ENCODE measurements around the gene CBX7.
A peak's percentile ranks its signal among the peaks of the same experiment; 100 is the strongest.

Gene CBX7

GRCh38 chr22:39153220-39153717, 789 bp upstream of the CBX7 start:
- H3K36me3 ChIP-seq (ENCODE audit: control insufficient read depth, insufficient read depth, low read length): no peaks in the 10 kb centered on the region
- no peaks in the 10 kb centered on the region for H3K9me3 ChIP-seq (ENCODE audit: control insufficient read depth, insufficient read depth, low read length)
- no CpG with 5 or more reads among the region's 43 CpGs for WGBS (ENCODE audit: insufficient coverage, insufficient read length)
- H3K4me1 ChIP-seq (ENCODE audit: control insufficient read depth, insufficient read depth, low read length): 0 out of 2 replicates have a peak, but pooled peaks cover 5% of the 10 kb centered on the region
- H3K27ac ChIP-seq (ENCODE audit: low read length): no peak overlapping the region
- H3K27me3 ChIP-seq (ENCODE audit: control insufficient read depth, insufficient read depth, low read length): no peaks in the 10 kb centered on the region; the same call in 1 of the 2 replicates
- peak overlapping the region; percentile 34; the same call in 1 of the 2 replicates for H3K4me3 ChIP-seq (ENCODE audit: low read length)
- DNase-seq (ENCODE audit: low read depth, low spot score): no peak

DNA sequence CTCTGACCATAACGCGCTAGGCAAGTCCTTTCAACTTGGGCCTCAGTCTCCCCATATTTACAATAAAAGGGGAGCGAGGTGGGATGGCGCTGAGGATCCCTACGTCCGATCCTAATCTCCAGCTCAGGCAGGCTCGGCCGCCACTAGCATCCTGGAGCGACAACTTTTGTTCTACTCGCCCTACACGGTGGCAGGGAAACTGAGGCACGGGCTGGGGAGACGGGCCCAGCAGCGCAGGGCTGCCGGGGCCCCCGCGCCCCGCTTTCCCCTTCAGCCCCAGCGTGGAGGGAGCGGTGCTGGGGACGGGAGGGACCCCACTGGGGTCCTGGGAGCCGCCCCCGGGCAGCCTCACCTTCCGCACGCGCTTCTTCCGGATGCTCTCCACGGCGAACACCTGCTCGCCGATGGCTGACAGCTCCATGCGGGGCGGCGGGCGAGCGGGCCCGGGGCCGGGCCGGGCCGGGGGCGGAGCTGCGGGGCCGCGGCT, 413 bp downstream of the CBX7 start:
- DNase-seq (ENCODE audit: low read depth, low spot score): no peak
- H3K9me3 ChIP-seq (ENCODE audit: control insufficient read depth, insufficient read depth, low read length): no peaks in the 10 kb centered on the region
- 0 out of 2 replicates have a peak, but pooled peaks cover 5% of the 10 kb centered on the region for H3K4me1 ChIP-seq (ENCODE audit: control insufficient read depth, insufficient read depth, low read length)
- no CpG with 5 or more reads among the region's 44 CpGs for WGBS (ENCODE audit: insufficient coverage, insufficient read length)
- no peaks in the 10 kb centered on the region for H3K36me3 ChIP-seq (ENCODE audit: control insufficient read depth, insufficient read depth, low read length)
- peak overlapping the region; percentile 39; the same call in 1 of the 2 replicates for H3K4me3 ChIP-seq (ENCODE audit: low read length)
- no peaks in the 10 kb centered on the region; the same call in 1 of the 2 replicates for H3K27me3 ChIP-seq (ENCODE audit: control insufficient read depth, insufficient read depth, low read length)
- H3K27ac ChIP-seq (ENCODE audit: low read length): no peak overlapping the region

GRCh38 chr22:39151329-39151975, 1.0 kb downstream of the CBX7 start:
- WGBS (ENCODE audit: insufficient coverage, insufficient read length): no CpG with 5 or more reads among the region's 16 CpGs
- 0 out of 2 replicates have a peak, but pooled peaks cover 5% of the 10 kb centered on the region for H3K4me1 ChIP-seq (ENCODE audit: control insufficient read depth, insufficient read depth, low read length)
- no peak for DNase-seq (ENCODE audit: low read depth, low spot score)
- H3K9me3 ChIP-seq (ENCODE audit: control insufficient read depth, insufficient read depth, low read length): no peaks in the 10 kb centered on the region
- H3K4me3 ChIP-seq (ENCODE audit: low read length): no peak overlapping the region
- H3K27ac ChIP-seq (ENCODE audit: low read length): no peak overlapping the region
- H3K36me3 ChIP-seq (ENCODE audit: control insufficient read depth, insufficient read depth, low read length): no peaks in the 10 kb centered on the region
- H3K27me3 ChIP-seq (ENCODE audit: control insufficient read depth, insufficient read depth, low read length): no peaks in the 10 kb centered on the region; the same call in 1 of the 2 replicates

DNA sequence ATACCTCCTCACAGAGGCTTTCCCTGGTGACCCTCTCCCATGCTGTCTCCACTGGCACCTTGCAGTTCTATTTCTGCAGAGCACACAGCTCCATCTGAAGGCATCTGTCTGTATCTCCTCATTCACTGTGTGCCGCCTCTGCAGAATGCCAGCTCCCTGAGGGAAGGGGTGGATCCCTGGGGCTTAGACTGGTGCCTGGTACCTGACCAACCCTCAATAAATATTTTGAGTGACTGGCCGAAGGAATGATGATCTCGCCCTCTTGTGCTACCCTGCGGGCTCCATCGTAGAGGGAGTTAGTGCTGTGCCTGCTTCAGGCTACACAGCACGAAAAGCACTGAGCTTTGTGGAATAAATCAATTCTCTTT, 1.6 kb downstream of the CBX7 start:
- no peak overlapping the region for H3K27ac ChIP-seq (ENCODE audit: low read length)
- no peak for DNase-seq (ENCODE audit: low read depth, low spot score)

DNA sequence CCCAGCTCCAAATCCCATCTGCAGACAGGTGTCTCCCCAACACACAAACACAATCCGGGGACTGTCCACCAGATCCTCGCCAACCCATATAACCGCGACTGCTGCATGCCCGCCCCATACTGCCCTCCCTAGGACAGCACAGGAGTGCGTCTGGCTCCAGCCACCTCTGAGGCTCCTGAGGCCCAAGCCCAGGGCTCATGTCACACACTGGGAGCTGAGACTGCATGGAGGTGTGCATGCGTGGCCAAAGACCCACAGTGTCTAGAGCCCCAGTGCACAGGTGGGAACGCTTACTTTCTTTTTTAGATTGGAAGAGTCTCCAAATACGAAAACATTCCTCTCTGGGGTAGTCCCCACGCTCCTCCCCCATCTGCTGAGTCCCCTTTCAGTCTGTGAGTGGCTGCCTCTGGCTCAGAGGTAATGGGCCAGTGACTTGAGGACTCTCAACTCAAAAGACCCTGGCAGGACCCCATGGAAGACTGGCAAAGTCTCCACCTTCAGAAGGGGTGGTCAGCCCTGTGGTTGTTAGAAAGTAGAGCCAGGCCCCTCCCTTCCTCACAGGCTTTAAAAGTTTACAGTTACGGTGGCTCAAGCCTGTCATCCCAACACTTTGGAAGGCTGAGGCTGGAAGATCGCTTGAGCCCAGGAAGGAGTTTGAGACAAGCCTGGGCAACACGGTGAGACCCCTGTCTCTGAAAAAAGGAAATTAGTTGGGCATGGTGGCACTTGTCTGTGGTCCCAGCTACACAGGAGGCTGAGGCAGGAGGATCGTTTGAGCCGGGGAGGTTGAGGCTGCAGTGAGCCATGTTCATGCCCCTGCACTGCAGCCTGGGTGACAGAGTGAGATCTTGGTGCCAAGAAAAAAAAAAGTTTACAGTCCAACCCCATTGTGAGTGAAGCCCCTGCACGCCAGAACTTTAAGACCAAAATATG, 2.3 kb downstream of the CBX7 start:
- no peak for DNase-seq (ENCODE audit: low read depth, low spot score)
- Histone ChIP-seq H3K9me3 (ENCODE audit: control insufficient read depth, insufficient read depth, low read length) (no peaks in the 10 kb centered on the region), H3K4me1 (ENCODE audit: control insufficient read depth, insufficient read depth, low read length) (peaks cover 6% of the 10 kb centered on the region; the same call in 1 of the 2 replicates), H3K4me3 (ENCODE audit: low read length) (no peak overlapping the region), H3K27ac (ENCODE audit: low read length) (no peak overlapping the region), H3K27me3 (ENCODE audit: control insufficient read depth, insufficient read depth, low read length) (no peaks in the 10 kb centered on the region; the same call in 1 of the 2 replicates), H3K36me3 (ENCODE audit: control insufficient read depth, insufficient read depth, low read length) (no peaks in the 10 kb centered on the region)
- WGBS (ENCODE audit: insufficient coverage, insufficient read length): no CpG with 5 or more reads among the region's 16 CpGs

More for the DNA sequence above, 1.6 kb downstream of the CBX7 start:
- Histone ChIP-seq H3K9me3 (ENCODE audit: control insufficient read depth, insufficient read depth, low read length) (no peaks in the 10 kb centered on the region), H3K27me3 (ENCODE audit: control insufficient read depth, insufficient read depth, low read length) (no peaks in the 10 kb centered on the region; the same call in 1 of the 2 replicates), H3K4me3 (ENCODE audit: low read length) (no peak overlapping the region), H3K4me1 (ENCODE audit: control insufficient read depth, insufficient read depth, low read length) (peaks cover 6% of the 10 kb centered on the region; the same call in 1 of the 2 replicates), H3K36me3 (ENCODE audit: control insufficient read depth, insufficient read depth, low read length) (no peaks in the 10 kb centered on the region)
- WGBS (ENCODE audit: insufficient coverage, insufficient read length): no CpG with 5 or more reads among the region's 6 CpGs

GRCh38 chr22:39148727-39149535, 3.5 kb downstream of the CBX7 start:
- no peak overlapping the region for H3K4me3 ChIP-seq (ENCODE audit: low read length)
- H3K4me1 ChIP-seq (ENCODE audit: control insufficient read depth, insufficient read depth, low read length): peaks cover 10% of the 10 kb centered on the region
- no peaks in the 10 kb centered on the region for H3K9me3 ChIP-seq (ENCODE audit: control insufficient read depth, insufficient read depth, low read length)
- no peak for DNase-seq (ENCODE audit: low read depth, low spot score)
- WGBS (ENCODE audit: insufficient coverage, insufficient read length): no CpG with 5 or more reads among the region's 9 CpGs
- no peaks in the 10 kb centered on the region; the same call in 1 of the 2 replicates for H3K27me3 ChIP-seq (ENCODE audit: control insufficient read depth, insufficient read depth, low read length)
- H3K36me3 ChIP-seq (ENCODE audit: control insufficient read depth, insufficient read depth, low read length): no peaks in the 10 kb centered on the region
- no peak overlapping the region for H3K27ac ChIP-seq (ENCODE audit: low read length)

- Histone ChIP-seq H3K4me1 (ENCODE audit: control insufficient read depth, insufficient read depth, low read length) (peaks cover 12% of the 10 kb centered on the region), H3K27ac (ENCODE audit: low read length) (no peak overlapping the region)
These were observed 4.3 kb downstream of the CBX7 start for GRCh38 chr22:39148026-39148726.

GRCh38 chr22:39147335-39148025, 5.0 kb downstream of the CBX7 start:
- H3K9me3 ChIP-seq (ENCODE audit: control insufficient read depth, insufficient read depth, low read length): no peaks in the 10 kb centered on the region
- no CpG with 5 or more reads among the region's 5 CpGs for WGBS (ENCODE audit: insufficient coverage, insufficient read length)
- no peak for DNase-seq (ENCODE audit: low read depth, low spot score)
- H3K27ac ChIP-seq (ENCODE audit: low read length): no peak overlapping the region
- no peak overlapping the region for H3K4me3 ChIP-seq (ENCODE audit: low read length)
- peaks cover 12% of the 10 kb centered on the region for H3K4me1 ChIP-seq (ENCODE audit: control insufficient read depth, insufficient read depth, low read length)
- no peaks in the 10 kb centered on the region for H3K36me3 ChIP-seq (ENCODE audit: control insufficient read depth, insufficient read depth, low read length)
- H3K27me3 ChIP-seq (ENCODE audit: control insufficient read depth, insufficient read depth, low read length): no peaks in the 10 kb centered on the region

More at GRCh38 chr22:39148026-39148726, 4.3 kb downstream of the CBX7 start:
- H3K27me3 ChIP-seq (ENCODE audit: control insufficient read depth, insufficient read depth, low read length): no peaks in the 10 kb centered on the region
- no peaks in the 10 kb centered on the region for H3K9me3 ChIP-seq (ENCODE audit: control insufficient read depth, insufficient read depth, low read length)
- no CpG with 5 or more reads among the region's 16 CpGs for WGBS (ENCODE audit: insufficient coverage, insufficient read length)
- no peaks in the 10 kb centered on the region for H3K36me3 ChIP-seq (ENCODE audit: control insufficient read depth, insufficient read depth, low read length)
- no peak for DNase-seq (ENCODE audit: low read depth, low spot score)
- no peak overlapping the region for H3K4me3 ChIP-seq (ENCODE audit: low read length)

All from iPS DF 6.9 (cell line).